ENCODE measurements around the gene TAOK1. TPM values are rescaled to one million over a fixed set of nuclear protein-coding genes. Genes with fewer than 3 reads are reported as not detected.

The TAOK1 gene
- total RNA-seq, 4 donors from 2014 or later: 27.5 to 92.4 (median 43.6) TPM

- H3K27ac ChIP-seq: no peak overlapping the region
- no peaks in the 10 kb centered on the region for H3K27me3 ChIP-seq
- WGBS, 2 donors (ENCODE audit: low coverage in 1 of 2): 82 to 87% methylated on average over 4 of the region's 4 CpGs
- intact Hi-C loops (cut with DNase I; ENCODE audit: low total_unique reads) (no loop called here), in situ Hi-C loops (cut with MboI; ENCODE audit: low pct_ligation_motif_present in 1 of 4, low pct_unique_long_range_greater_than_20kb in 1 of 4, low sequenced_read_pairs in 3 of 4) (no loop called here)
- peaks cover 0 to 9% (median 0%) of the 10 kb centered on the region in 4 donors for H3K4me1 ChIP-seq
- no peaks in the 10 kb centered on the region for H3K9me3 ChIP-seq
- TF ChIP-seq, protein P1, sequence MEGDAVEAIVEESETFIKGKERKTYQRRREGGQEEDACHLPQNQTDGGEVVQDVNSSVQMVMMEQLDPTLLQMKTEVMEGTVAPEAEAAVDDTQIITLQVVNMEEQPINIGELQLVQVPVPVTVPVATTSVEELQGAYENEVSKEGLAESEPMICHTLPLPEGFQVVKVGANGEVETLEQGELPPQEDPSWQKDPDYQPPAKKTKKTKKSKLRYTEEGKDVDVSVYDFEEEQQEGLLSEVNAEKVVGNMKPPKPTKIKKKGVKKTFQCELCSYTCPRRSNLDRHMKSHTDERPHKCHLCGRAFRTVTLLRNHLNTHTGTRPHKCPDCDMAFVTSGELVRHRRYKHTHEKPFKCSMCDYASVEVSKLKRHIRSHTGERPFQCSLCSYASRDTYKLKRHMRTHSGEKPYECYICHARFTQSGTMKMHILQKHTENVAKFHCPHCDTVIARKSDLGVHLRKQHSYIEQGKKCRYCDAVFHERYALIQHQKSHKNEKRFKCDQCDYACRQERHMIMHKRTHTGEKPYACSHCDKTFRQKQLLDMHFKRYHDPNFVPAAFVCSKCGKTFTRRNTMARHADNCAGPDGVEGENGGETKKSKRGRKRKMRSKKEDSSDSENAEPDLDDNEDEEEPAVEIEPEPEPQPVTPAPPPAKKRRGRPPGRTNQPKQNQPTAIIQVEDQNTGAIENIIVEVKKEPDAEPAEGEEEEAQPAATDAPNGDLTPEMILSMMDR (IDR thresholded peaks at IDR 0.05): no peak
- TF ChIP-seq POLR2AphosphoS5 (IDR thresholded peaks at IDR 0.05) (no peak), POLR2A (IDR thresholded peaks at IDR 0.05) (no peak), EP300 (IDR thresholded peaks at IDR 0.05; ENCODE audit: low read depth) (no peak)
- H3K36me3 ChIP-seq: no peaks in the 10 kb centered on the region
- no peak overlapping the region for H3K4me3 ChIP-seq
- DNase-seq: no peak
These were observed 40.1 kb downstream of the TAOK1 start for GRCh38 chr17:29430275-29430674.

GRCh38 chr17:29433541-29433940, 43.4 kb downstream of the TAOK1 start:
- Histone ChIP-seq H3K9me3 (no peaks in the 10 kb centered on the region), H3K27ac (no peak overlapping the region), H3K4me3 (no peak overlapping the region), H3K4me1 (peaks cover 0 to 9% (median 0%) of the 10 kb centered on the region in 4 donors), H3K36me3 (no peaks in the 10 kb centered on the region), H3K27me3 (no peaks in the 10 kb centered on the region)
- TF ChIP-seq POLR2AphosphoS5 (IDR thresholded peaks at IDR 0.05) (no peak), EP300 (IDR thresholded peaks at IDR 0.05; ENCODE audit: low read depth) (no peak), POLR2A (IDR thresholded peaks at IDR 0.05) (no peak)
- TF ChIP-seq, protein P1 (IDR thresholded peaks at IDR 0.05): no peak
- intact Hi-C loops (cut with DNase I; ENCODE audit: low total_unique reads) (no loop called here), in situ Hi-C loops (cut with MboI; ENCODE audit: low pct_ligation_motif_present in 1 of 4, low pct_unique_long_range_greater_than_20kb in 1 of 4, low sequenced_read_pairs in 3 of 4) (no loop called here)
- WGBS, 2 donors (ENCODE audit: low coverage in 1 of 2): 90% methylated on average over 4 of the region's 4 CpGs; no CpG with 5 or more reads in 1 of the 2 donors
- no peak for DNase-seq

DNA sequence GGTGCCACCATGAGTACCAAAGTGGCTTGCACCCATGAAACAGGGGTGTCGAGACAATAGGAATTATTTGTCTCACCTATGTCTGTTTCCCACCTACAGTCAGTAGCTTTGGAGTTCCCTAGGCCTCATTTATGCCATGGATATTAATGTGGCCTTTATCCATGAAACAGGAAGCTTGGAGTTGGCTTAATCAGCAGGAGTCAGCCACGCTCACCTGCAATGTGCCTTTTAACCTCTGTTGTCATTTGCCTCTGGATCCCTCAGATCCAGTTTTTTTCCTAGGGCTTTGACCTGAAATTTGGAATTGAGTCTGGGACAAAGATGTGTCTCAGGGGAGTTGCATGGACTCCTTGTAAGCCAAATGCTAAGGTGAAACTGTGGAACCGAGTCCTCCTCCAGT, 44.4 kb downstream of the TAOK1 start:
- Histone ChIP-seq H3K27me3 (no peaks in the 10 kb centered on the region), H3K9me3 (no peaks in the 10 kb centered on the region), H3K27ac (no peak overlapping the region), H3K4me3 (no peak overlapping the region), H3K36me3 (no peaks in the 10 kb centered on the region), H3K4me1 (peaks cover 0 to 9% (median 0%) of the 10 kb centered on the region in 4 donors)
- in situ Hi-C loops (cut with MboI; ENCODE audit: low pct_ligation_motif_present in 1 of 4, low pct_unique_long_range_greater_than_20kb in 1 of 4, low sequenced_read_pairs in 3 of 4) (no loop called here), intact Hi-C loops (cut with DNase I; ENCODE audit: low total_unique reads) (no loop called here)
- no peak for DNase-seq
- TF ChIP-seq, protein P1 (IDR thresholded peaks at IDR 0.05): no peak
- TF ChIP-seq POLR2A (IDR thresholded peaks at IDR 0.05) (no peak), POLR2AphosphoS5 (IDR thresholded peaks at IDR 0.05) (no peak), EP300 (IDR thresholded peaks at IDR 0.05; ENCODE audit: low read depth) (no peak)
- WGBS, 2 donors (ENCODE audit: low coverage in 1 of 2): 80 to 94% methylated on average over 1 to 3 of the region's 3 CpGs

GRCh38 chr17:29442451-29442850, 52.3 kb downstream of the TAOK1 start:
- TF ChIP-seq POLR2A (IDR thresholded peaks at IDR 0.05): no peak
- no peak for TF ChIP-seq POLR2AphosphoS5 (IDR thresholded peaks at IDR 0.05)
- Histone ChIP-seq H3K27ac (no peak overlapping the region), H3K27me3 (no peaks in the 10 kb centered on the region), H3K9me3 (no peaks in the 10 kb centered on the region), H3K36me3 (peaks cover 0 to 3% (median 0%) of the 10 kb centered on the region in 4 donors), H3K4me1 (peaks cover 0 to 21% (median 9%) of the 10 kb centered on the region in 4 donors), H3K4me3 (no peak overlapping the region)
- in situ Hi-C loops (cut with MboI; ENCODE audit: low pct_ligation_motif_present in 1 of 4, low pct_unique_long_range_greater_than_20kb in 1 of 4, low sequenced_read_pairs in 3 of 4) (no loop called here), intact Hi-C loops (cut with DNase I; ENCODE audit: low total_unique reads) (loop anchor here (5.0 kb wide), 1 partner anchor 205 kb away; no protein-coding TSS in a partner anchor)
- no peak for DNase-seq
- WGBS, 2 donors (ENCODE audit: low coverage in 1 of 2): 95 to 100% methylated on average over 1 of the region's 1 CpG
